HG03108 (cell line): ENCODE results near the gene SLC26A6.

ENCODE experiments used
- ATAC-seq: cut with Tn5 transposase; IDR thresholded peaks from one replicate; pipeline ENCODE4 v1.9.1; 2021; ENCODE audit warnings: moderate library complexity; ENCODE audit not compliant: unreplicated experiment

SLC26A6 gene

DNA sequence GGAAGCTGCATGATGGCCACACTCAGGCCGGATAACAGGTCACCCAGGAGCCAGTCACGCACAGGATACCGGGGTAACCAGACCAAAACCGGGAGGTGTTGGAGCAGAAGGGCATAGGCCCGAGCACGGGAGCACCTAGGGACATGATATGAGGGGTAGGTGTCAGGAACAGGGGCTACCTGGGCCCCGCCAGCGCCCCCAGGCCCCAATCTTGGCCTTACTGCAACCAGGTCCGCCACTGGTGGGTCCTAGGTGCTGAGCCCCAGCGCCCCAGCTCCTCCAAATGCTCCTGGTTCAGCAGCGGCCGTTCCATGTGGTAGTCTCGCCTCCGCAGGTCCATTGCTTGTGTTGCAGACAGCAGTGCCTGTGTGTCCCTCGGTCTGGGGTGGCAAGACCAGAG lies 2.0 kb downstream of the SLC26A6 start:
- no peak for ATAC-seq

DNA sequence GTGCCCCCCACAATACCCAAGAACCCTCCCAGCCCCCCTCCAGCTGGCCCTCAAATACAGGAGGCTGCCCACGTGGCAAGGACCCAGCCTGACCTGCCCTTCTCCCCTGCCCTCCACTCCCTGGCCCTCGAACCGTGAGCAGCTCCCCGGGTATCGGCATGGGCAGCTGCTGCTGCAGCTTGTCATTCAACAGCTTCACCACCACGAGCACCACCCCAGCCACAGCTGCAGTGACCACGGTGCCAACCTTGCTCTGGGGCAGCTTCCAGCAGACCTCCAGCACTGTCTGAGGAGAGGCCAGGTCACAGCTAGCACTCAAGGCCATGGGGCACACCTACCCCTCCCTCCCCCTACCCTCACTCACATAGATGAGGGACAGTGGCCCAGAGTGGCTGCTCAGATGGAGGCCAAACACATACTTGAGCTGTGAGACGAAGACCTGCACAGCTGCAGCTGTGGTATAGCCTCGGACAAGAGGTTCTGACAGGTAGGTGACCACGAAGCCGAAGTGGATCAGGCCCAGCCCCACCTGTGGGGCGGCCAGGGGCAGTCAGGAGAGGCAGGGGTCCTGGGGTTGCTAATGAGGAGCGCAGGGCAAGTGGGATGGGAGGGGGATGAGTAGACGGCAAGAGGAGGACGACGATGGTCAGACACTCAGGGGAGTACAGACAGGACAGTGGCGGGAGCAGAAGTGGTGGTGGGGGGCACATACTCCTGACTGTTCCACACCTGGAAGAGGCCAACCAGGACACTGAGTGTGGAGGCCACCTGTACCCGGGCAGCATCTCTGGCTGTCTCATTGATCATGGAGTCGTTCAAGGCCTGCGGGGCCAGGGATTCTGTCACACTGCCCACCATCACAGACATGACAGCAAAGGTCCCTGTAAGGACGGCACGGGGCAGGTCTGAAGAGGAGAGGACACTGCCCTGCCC lies 3.5 kb downstream of the SLC26A6 start:
- ATAC-seq = no peak

- no peak for ATAC-seq
Observed at GRCh38 chr3:48630833-48631232, 4.4 kb downstream of the SLC26A6 start.

DNA sequence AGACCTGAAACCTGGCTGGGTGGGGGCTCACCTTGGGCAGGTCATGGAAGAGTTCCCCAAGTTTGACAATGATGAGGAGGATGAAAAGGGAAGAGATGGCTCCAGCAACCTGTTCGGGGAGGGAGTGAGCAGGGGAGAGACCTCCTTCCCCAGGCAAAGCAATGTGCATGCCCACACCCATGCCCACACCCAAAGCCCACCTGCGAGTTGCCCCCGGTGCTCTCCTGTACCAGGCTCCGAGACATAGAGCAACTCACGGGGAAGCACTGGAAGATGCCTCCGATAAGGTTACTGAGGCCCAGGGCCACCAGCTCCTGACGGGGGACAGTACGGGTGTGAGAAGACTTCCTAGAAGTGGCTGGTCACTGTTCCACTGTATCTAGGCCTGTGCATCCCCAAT lies 4.9 kb downstream of the SLC26A6 start:
- no peak for ATAC-seq

DNA sequence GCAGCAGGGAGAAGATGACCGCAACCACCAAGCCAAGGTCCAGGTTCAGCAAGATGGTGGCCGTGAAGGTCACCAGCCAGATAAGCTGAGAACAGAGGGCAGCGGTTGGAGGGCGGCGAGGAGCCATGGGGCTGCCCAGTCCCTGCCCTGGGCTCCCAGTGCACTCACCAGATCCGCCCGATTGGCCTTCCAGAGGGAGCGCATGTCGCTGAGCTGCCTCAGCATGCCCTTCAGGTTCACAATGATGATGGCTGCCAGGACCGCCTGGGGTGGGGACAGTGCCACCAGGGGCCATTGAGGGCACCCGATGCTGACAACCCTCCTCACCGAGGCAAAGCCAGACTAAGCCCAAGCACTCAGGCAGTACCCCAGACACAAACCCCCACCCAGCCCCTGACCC lies 5.4 kb downstream of the SLC26A6 start:
- no peak for ATAC-seq

DNA sequence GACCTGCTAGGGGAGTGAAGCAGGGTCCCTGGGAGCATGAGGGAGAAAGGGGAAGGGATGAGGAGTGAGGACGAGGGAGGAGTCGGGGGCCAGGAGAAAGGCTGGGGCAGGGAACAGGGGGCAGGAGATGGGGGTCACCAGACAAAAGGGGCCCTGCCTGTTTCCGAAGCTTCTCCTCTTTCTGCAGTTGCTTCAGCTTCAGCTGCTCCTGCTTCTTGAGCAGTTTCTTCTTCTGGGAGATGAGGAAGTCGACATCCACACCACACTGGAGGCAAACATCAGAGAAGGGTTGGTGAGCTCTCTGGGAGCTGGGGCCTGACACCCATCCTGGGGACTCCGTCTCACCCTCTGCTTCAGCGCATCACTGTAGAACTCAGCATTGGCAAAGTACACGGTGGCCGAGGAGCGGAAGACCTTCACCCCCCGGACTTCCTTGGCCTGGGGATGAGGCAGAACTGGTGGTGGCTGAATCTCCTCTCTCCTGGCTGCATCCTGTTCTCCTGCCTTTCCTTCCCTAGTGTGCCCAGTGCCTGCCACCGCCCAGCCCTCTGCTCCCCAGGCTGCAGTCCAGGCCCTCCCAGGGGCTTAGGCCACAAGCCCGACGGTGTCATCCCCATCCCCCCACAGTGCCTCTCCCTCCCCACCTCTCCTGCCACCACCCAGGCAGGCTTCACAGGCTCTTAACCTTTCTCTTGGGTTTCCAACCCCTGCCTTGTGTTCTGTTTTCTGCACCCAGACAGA lies 6.8 kb downstream of the SLC26A6 start:
- ATAC-seq = no peak

DNA sequence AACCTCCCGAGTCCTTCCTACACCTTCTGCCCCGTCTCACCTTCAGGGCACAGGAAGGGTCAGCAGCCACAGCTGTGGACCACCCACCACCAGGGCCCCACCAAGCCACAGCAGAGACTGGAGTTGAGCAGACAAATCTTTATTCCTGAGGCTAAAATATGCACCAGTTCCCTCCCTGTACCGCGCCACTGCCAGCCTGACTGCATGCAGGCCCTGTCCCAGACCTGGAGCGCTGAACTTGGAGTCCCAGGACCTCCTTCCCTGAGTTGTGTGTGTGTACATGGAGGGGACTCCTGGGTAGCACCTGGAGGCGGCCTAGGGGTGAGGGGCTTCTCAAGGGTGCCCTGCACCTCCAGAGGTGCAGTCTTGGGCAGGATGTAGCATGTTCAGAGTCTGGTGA lies 9.7 kb downstream of the SLC26A6 start:
- ATAC-seq = no peak

GRCh38 chr3:48624767-48625166 lies 10.5 kb downstream of the SLC26A6 start:
- no peak for ATAC-seq

DNA sequence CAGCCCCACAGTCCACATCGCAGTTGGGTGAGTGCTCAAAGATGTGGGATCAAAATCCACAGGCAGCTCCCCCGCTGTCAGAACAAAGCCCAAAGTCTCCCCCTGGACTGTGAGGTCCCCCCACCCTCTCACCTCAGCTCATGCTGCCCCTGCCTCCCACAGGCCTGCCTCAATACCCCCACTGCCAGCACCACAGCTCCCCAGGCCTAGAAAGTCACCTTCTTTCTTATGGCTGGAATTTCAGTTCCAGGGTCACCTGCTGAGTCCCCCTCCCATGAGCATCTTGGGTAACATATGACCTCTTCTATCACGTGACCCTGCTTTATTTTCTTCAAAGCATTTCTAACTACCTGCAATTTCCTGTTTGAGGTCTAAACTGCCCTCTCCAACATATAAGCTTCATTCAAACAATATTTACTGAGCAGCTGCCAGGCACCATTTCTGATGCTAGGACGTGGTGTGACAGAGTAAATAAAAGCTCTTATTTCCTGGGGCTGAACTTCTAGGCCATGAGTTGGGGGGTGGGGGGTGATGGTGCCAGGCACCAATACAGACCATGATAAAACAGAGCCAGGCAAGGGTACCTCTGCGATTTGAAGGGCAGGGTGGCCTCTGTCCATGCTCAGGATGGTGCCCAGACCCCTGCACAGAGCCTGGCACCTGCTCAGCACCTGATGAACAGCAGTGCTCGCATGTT lies 11.3 kb downstream of the SLC26A6 start:
- no peak for ATAC-seq

GRCh38 chr3:48621461-48621869 lies 13.8 kb downstream of the SLC26A6 start, which contains the start of gene TMEM89:
Gene TMEM89, minus strand, starts transcription at chr3:48621769. Its CDS starts 13 bp downstream, at chr3:48621756.
- ATAC-seq = no peak

- ATAC-seq = no peak
Observed at GRCh38 chr3:48619541-48620524, 15.4 kb downstream of the SLC26A6 start.

- no peak for ATAC-seq
Observed at GRCh38 chr3:48617559-48617958, 17.7 kb downstream of the SLC26A6 start.

DNA sequence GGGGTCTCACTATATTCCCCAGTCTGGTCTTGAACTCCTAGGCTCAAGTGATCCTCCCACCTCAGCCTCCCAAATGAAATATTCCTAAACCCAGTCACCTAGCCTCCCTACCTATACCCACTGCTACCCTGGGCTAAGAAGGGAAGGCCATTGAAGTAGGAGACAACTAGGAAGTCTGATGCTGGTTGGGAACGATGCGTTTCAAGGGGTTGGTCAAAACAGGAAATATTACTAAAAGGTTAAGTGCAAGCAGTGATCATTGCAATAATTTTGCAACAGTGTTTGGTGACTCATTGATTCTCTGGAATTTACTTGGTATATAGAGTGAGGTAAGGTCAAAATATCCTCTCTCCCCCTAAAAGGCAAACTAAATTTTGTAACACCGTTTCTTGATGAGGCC lies 21.2 kb downstream of the SLC26A6 start:
- no peak for ATAC-seq

DNA sequence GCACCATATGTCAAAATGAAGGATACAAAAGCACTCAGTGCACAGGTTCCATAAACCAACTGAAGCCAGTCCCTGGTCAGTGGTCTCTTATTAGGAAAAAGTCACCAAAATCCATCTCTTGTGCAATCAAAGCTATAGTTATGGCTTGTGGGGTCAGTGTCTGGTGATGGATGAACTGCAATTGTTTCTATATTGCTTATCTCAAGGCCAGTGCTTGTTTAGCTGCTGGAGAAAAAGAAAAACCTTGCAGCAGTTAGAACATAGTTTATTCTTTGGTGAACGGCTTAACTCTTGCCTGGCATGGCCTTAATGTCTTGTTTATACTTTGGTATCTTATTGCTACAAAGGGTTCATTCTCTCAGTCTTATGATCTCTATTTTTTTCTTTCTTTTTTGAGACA lies 23.0 kb downstream of the SLC26A6 start:
- no peak for ATAC-seq

GRCh38 chr3:48609088-48610005 lies 25.9 kb downstream of the SLC26A6 start, which contains the start of gene UQCRC1:
Gene UQCRC1, minus strand, starts transcription at chr3:48609646. Its CDS starts 26 bp downstream, at chr3:48609620.
- ATAC-seq = peak; percentile 96

DNA sequence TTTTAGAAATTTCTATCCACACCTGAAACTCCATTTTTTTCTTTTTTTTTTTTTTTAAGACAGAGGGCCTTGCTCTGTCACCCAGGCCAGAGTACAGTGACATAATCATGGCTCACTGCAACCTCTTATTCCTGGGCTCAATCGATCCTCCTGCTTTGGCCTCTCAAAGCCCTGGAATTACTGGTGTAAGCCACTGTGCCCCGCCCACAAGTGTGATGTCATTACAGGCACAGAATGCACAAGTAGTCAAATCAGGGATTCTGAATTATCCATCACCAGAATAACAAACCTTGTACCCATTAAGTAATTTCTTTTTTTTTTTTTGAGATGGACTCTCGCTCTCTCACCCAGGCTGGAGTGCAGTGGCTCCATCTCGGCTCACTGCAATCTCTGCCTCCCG lies 27.7 kb downstream of the SLC26A6 start:
- ATAC-seq = no peak

- ATAC-seq = no peak
Observed at GRCh38 chr3:48601622-48601994, 33.7 kb downstream of the SLC26A6 start.

GRCh38 chr3:48600711-48601621 lies 34.3 kb downstream of the SLC26A6 start:
- ATAC-seq = no peak
